Caki2 (cell line): ENCODE results near the gene DHRSX. TPM values are rescaled to one million over a fixed set of nuclear protein-coding genes. Genes with fewer than 3 reads are reported as not detected.
"Not testable (repeated sequence)": the region's sequence is repeated elsewhere in the genome, so short reads cannot be mapped to it uniquely, and the experiment has no call there.

Experiments used
- DNase-seq: peaks from one replicate; pipeline ENCODE4 v3.0.0-alpha.2; 2015; ENCODE audit warnings: low read depth
- in situ Hi-C: cut with HindIII; loops from 2 replicates; pipeline ENCODE4 v1.10.0; 2016; ENCODE audit warnings: low sequenced_read_pairs, low pct_unique_long_range_greater_than_20kb, mixed read lengths
- total RNA-seq: library from RNA; depleted of rRNA; stranded (reverse); fragments of >200 nt; shearing (Covaris generic); gene quantifications from 2 replicates; pipeline ENCODE4 v1.2.3, GENCODE V29; 2014; ENCODE audit warnings: low replicate concordance

Gene DHRSX
- total RNA-seq, 1 experiment from 2014 or later: 31.3 TPM

DNA sequence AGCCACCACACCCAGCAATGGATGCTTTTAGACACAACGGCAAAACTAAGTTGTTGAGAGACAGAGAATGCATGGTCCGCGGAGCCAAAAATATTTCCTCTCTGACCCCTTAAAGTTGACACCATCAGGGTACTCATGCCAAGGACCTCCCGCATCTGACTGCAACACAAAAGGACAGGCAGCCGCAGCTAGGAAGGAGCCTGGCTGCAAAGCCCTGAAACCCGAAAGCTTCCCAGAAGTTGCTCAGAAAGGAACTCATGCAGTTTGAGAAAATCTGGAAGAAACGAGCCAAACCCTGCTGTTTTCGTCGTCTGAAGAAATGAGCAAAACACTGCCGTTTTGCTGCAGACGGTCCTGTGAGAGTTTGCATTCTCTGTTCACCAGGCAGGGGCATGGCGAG is 16.5 kb downstream of the DHRSX start:
- no peak for DNase-seq
- in situ Hi-C loops: no loop called here

DNA sequence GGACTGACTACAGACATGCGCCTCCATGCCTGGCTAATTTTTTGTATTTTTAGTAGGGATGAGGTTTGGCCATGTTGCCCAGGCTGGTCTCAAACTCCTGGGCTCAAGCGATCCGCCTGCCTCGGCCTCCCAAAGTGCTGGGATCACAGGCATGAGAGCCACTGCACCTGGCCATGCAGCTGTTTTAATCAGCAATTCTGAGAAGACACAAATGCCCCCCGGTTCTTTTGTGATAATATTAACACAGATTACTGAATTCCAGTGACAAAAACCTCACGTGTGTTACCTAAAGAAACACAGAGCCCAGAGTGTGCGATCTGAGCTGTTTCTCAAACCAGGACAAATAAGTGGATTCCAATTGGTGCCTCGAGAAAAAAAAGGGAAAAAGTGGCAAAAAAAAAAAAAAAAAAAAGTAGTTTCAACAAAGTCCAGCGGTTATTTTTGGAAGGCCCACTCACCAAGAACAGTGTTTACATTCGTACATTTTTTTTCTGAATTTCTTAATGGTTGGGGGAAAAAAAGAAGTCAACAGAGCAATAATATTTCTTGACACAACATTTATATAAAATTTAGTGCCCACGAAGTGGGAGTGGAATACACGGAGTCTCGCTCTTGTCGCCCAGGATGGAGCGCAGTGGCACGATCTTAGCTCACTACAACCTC is 17.2 kb downstream of the DHRSX start:
- no peak for DNase-seq
- in situ Hi-C loops: no loop called here

DNA sequence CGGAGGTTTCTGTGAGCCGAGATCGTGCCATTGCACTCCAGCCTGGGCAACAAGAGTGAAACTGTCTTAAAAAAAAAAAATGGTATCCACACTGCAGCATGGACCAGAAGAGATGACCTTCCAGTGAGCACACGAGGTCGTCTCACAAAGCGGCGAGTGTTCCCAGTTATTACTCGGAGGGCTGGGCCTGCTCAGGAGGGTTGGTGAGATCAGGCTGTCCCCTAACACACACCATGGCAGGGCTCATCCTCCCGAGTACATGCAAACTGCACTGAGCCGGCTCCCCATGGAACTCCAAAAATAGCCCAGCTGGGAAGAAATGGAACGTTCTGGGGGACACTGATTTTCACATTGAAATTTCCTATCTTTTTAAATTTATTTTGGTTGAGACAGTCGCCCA is 19.2 kb downstream of the DHRSX start:
- in situ Hi-C loops, DNase-seq: not testable (repeated sequence)

DNA sequence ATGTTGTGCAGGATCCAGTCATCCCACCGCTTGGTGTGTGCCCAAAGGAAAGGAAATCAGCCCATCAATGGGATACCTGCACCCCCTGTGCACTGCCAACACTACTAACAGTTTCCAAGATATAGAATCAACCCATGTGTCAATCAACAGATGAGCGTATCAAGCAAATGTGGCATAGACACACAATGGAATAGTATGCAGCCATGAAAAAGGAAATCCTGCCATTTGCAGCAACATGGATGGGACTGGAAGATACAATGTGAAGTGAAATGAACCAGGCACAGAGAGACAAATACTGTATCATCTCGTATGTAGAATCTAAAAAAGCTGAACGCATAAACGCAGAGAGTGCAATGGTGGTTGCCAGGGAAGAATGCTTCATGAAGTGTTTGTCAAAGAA is 20.8 kb downstream of the DHRSX start:
- DNase-seq, in situ Hi-C loops: not testable (repeated sequence)

DNA sequence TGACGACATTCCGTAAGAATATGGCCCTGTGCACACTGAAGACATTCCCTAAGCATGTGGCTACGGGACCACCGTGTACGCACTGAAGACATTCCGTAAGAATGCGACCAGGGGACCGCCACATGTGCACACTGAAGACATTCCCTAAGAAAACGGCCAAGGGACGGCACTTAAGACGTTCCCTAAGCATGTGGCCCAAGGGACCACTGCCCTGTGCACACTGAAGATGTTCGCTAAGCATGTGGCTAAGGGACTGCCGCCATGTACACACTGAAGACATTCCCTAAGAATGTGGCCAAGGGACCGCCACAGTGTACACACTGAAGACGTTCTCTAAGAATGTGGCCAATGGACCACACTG is 21.4 kb downstream of the DHRSX start:
- no peak for DNase-seq
- in situ Hi-C loops: no loop called here

DNA sequence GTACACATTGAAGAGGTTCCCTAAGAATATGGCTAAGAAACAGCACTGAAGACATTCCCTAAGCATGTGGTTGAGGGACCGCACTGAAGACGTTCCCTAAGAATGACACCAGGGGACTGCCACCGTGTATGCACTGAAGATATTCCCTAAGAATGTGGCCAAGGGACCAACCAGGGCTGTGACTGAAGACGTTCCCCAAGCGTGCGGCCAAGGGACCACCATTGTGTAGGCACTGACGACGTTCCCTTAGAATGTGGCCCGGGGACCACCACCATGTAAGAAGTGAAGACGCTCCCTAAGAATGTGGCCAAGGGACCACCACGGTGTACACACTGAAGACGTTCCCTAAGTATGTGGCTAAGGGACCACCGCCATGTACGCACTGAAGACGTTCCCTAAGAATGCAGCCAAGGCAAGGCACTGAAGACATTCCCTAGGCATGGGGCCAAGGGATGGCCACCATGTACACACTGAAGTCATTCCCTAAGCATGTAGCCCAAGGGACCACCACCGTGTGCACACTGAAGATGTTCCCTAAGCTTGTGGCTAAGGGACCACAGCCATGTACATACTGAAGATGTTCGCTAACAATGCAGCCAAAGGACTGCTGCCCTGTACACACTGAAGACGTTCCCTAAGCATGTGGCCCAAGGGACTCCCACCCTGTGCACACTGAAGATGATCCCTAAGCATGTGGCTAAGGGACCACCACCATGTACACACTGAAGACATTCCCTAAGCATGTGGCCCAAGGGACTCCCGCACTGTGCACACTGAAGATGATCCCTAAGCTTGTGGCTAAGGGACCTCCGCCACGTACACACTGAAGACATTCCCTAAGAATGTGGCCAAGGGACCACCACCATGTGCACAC is 22.0 kb downstream of the DHRSX start:
- no peak for DNase-seq
- in situ Hi-C loops: no loop called here

DNA sequence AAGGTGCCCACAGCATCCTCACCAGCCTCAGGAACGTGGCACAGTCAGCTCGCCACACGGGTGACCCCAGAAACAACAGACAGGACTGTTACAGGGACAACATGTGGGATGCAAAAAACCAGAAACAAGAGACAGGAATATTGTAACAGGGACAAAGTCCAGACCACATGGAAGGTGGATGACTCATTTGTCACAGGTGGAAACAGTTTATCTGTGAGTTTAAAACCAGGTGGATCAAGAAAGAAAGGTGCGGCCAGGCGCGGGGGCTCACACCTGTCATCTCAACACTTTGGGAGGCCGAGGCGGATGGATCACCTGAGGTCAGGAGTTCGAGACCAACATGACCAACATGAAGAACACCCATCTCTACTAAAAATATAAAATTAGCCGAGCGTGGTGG is 23.5 kb downstream of the DHRSX start:
- DNase-seq, in situ Hi-C loops: not testable (repeated sequence)

DNA sequence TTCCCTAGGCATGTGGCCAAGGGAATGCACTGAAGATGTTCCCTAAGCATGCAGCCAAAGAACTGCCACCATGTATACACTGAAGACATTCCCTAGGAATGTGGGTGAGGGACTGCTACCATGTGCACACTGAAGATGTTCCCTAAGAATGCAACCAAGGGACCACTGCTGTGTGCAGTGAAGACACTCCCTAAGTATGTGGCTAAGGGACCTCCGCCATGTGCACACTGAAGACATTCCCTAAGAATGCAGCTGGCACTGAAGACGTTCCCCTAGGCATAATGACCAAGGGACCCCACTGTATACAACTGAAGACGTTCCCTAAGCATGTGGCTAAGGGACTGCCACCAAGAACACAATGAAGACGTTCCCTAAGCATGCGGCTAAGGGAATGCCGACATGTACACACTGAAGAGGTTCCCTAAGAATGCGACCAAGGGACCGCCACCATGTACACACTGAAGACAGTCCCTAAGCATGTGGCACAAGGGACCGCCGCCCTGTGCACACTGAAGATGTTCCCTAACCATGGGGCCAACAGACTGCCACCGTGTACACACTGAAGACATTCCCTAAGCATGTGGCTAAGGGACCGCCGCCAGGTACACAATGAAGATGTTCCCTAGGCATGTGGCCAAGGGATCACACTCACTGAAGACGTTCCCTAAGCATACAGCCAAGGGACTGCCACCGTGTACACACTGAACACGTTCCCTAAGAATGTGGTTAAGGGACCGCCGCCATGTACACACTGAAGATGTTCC is 25.6 kb downstream of the DHRSX start:
- in situ Hi-C loops: no loop called here
- DNase-seq: no peak

DNA sequence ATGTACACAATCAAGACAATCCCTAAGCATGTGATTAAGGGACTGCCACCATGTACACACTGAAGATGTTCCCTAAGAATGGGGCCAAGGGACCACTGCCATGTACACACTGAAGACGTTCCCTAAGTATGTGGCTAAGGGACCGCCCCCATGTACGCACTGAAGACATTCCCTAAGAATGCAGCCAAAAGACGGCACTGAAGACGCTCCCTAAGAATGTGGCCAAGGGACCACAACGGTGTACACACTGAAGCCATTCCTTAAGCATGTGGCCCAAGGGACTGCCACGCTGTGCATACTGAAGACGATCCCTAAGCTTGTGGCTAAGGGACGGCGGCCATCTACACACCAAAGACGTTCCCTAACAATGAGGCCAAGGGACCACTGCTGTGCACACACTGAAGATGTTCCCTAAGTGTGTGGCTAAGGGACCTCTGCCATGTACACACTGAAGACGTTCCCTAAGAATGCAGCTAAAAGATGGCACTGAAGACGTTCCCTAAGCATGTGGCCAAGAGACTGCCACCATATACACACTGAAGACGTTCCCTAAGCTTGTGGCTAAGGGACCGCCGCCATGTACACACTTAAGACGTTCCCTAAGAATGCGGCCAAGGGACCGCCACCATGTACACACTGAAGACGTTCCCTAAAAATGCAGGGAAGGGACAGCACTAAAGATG is 26.4 kb downstream of the DHRSX start:
- in situ Hi-C loops: no loop called here

DNA sequence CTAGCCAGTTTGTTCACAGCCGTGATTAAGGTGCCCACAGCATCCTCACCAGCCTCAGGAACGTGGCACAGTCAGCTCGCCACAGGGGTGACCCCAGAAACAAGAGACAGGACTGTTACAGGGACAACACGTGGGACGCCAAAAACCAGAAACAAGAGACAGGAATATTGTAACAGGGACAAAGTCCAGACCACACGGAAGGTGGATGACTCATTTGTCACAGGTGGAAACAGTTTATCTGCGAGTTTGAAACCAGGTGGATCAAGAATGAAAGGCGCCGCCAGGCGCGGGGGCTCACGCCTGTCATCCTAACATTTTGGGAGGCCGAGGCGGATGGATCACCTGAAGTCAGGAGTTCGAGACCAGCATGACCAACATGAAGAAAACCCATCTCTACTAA is 27.7 kb downstream of the DHRSX start:
- DNase-seq, in situ Hi-C loops: not testable (repeated sequence)

More for the DNA sequence above, 26.4 kb downstream of the DHRSX start:
- DNase-seq: no peak

DNA sequence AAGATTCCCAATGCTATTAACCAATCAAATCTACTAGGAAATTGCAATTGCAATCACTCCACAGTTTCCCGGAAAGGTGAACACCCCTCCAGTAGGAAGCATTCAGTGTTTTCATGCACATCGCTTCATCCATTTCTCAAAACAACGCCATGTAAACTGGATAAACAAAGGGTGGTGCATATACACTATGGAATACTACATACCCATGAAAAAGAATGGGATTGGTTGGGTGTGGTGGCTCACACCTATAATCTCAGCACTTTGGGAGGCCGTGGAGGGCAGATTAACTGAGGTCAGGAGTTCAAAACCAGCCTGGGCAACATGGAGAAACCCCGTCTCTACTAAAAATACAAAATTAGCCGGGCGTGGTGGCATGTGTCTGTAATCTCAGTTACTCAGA is 29.1 kb downstream of the DHRSX start:
- in situ Hi-C loops: no loop called here
- DNase-seq: no peak

DNA sequence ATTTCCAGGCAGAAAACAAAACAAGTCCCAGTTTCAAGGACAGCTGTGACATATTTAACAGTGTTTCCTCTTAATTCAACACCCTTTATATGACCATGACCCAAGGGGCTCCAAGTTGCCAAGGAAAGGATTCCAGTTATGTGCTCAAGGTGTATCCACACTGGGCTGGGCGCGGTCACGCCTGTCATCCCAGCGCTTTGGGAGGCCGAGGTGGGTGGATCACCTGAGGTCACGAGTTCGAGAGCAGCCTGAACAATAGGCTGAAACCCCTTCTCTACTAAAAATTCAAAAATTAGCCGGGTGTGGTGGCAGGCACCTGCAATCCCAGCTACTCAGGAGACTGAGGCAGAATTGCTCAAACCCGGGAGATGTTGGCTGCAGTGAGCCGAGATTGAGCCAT is 29.6 kb downstream of the DHRSX start:
- in situ Hi-C loops, DNase-seq: not testable (repeated sequence)

DNA sequence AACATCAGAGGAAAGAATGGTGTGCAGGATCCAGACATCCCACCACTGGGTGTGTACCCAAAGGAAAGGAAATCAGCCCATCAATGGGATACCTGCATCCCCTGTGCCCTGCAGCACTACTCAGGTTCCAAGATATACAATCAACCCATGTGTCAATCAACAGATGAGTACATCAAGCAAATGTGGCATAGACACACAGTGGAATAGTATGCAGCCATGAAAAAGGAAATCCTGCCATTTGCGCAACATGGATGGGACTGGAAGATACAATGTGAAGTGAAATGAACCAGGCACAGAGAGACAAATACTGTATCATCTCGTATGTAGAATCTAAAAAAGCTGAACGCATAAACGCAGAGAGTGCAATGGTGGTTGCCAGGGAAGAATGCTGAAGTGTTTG is 30.9 kb downstream of the DHRSX start:
- DNase-seq, in situ Hi-C loops: not testable (repeated sequence)

DNA sequence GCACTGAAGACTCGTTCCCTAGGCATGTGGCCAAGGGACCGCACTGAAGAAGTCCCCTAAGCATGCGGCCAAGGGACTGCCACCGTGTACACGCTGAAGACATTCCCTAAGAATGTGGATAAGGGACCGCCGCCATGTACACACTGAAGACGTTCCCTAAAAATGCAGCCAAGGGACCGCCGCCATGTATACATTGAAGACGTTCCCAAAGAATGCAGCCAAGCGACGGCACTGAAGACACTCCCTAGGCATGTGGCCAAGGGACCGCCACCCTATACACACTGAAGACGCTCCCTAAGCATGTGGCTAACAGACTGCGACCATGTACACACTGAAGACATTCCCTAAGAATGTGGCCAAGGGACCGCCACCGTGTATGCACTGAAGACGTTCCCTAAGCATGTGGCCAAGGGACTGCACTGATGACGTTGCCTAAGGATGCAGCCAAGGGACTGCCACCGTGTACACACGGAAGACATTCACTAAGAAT is 31.5 kb downstream of the DHRSX start:
- in situ Hi-C loops: no loop called here
- DNase-seq: no peak

DNA sequence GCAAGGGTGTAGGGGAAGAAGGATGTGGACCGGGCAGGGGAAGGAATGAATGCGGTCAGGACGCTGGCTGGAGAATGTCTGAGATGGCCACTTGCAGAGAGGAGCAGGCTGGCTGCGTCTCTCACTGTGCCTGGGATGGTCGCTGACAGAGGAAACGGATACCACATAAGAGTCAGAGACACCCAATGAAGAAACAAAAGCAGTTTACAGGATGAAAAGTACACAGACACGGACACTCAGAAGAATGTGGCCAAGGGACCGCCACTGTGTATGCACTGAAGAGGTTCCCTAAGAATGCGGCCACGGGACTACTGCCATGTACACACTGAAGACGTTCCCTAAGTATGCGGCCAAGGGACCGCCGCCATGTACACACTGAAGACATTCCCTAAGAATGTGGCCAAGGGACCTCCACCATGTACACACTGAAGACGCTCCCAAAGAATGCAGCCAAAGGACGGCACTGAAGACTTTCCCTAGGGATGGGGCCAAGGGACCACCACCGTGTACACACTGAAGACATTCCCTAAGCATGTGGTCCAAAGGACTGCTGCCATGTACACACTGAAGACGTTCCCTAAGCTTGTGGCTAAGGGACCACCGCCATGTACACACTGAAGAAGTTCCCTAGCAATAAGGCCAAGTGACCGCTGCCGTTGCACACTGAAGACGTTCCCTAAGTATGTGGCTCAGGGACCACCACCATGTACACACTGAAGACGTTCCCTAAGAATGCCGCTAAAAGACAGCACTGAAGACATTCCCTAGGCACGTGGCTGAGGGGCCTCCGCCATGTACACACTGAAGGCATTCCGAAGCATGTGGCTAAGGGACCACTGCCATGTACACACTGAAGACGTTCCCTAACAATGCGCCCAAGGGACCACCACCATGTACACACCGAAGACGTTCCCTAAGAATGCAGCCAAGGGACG is 32.2 kb downstream of the DHRSX start:
- DNase-seq: no peak

DNA sequence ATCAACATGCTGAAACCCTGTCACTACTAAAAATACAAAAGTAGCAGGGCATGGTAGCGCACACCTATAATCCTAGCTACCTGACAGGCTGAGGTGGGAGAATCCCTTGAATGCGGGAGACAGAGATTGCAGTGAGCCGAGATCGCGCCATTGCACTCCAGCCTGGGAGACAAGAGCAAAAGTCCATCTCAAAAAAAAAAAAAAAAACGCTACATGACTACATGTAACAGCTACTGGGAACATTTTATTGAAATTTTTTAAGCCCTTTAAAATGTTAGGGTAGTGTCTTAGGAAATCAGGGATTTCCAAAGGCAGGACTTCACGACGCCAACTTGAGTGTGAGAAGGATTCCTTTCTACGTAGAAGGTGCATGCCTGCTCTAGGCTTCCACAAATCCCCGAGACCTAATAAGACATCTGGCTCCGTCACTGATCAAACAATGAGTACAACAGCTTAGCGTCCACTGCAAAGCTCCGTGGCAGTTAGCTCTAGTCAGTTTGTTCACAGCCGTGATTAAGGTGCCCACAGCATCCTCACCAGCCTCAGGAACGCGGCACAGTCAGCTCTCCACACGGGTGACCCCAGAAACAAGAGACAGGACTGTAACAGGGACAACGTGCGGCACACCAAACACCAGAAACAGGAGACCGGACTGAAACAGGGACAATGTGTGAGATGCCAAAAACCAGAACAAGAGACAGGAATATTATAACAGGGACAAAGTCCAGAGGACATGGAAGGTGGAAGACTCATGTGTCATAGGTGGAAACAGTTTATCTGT is 33.7 kb downstream of the DHRSX start:
- no peak for DNase-seq
- in situ Hi-C loops: no loop called here

More for the DNA sequence above, 32.2 kb downstream of the DHRSX start:
- in situ Hi-C loops: no loop called here
